IMR-90 (cell line): ENCODE results near the gene FGD3. TPM values are rescaled to one million over a fixed set of nuclear protein-coding genes. Genes with fewer than 3 reads are reported as not detected.
A peak's percentile ranks its signal among the peaks of the same experiment; 100 is the strongest.

Source experiments
- ATAC-seq: fragments of 200-7000 bp; cut with Tn5 transposase; 2 replicates; pipeline ENCODE4 v1.9.1; 2020; ENCODE audit warnings: low read depth, mild to moderate bottlenecking, moderate library complexity
- BruUV-seq: library from RNA; stranded (reverse); fragments of 400-500 nt; replicated peaks from 2 replicates; lab custom pipeline; 2021; lab: Mats Ljungman, UMichigan
- CTCF ChIA-PET: fragments of 300-600 bp; formaldehyde crosslinking; extraction: SDS; loops from one replicate; lab custom pipeline; 2021; ENCODE audit warnings: antibody characterized with exemption; lab: Yijun Ruan, JAX
- POLR2A ChIA-PET: fragments of 300-600 bp; sonication (Branson Sonifier 250); formaldehyde crosslinking; loops from one replicate; lab custom pipeline; 2022; ENCODE audit warnings: antibody characterized with exemption; ENCODE audit not compliant: unreplicated experiment; lab: Charles Lee
- DNase-seq: peaks from one replicate; pipeline ENCODE4 v3.0.0; 2013
- H2AFZ ChIP-seq: replicated peaks from 2 replicates; pipeline ENCODE3; 2013; ENCODE audit warnings: low read length, mild to moderate bottlenecking; ENCODE audit not compliant: poor library complexity
- H2AK5ac ChIP-seq: 2 replicates; pipeline ENCODE4 v1.6.1; 2013; ENCODE audit warnings: low read depth, low read length, inconsistent platforms
- H2AK9ac ChIP-seq: replicated peaks from 2 replicates; pipeline ENCODE3; 2013; ENCODE audit warnings: mild to moderate bottlenecking, low read depth, low read length, moderate library complexity; ENCODE audit not compliant: poor library complexity
- H2BK120ac ChIP-seq: 2 replicates; pipeline ENCODE4 v1.6.1; 2013; ENCODE audit warnings: low read depth, low read length, inconsistent platforms
- H2BK15ac ChIP-seq: 3 replicates; pipeline ENCODE4 v1.6.1; 2013; ENCODE audit warnings: low read depth, low read length, inconsistent platforms
- H2BK20ac ChIP-seq: 2 replicates; pipeline ENCODE4 v1.6.1; 2013; ENCODE audit warnings: low read depth, mild to moderate bottlenecking, inconsistent platforms, low read length, moderate library complexity
- H2BK5ac ChIP-seq: 2 replicates; pipeline ENCODE4 v1.6.1; 2013; ENCODE audit warnings: mild to moderate bottlenecking, low read depth, low read length, inconsistent platforms; ENCODE audit not compliant: poor library complexity, severe bottlenecking
- H3K14ac ChIP-seq: replicated peaks from 2 replicates; pipeline ENCODE4 v1.6.1; 2013; ENCODE audit warnings: low read depth, low read length, inconsistent platforms
- H3K18ac ChIP-seq: 2 replicates; pipeline ENCODE4 v1.6.1; 2013; ENCODE audit warnings: low read depth, low read length, control low read depth
- H3K23ac ChIP-seq: 2 replicates; pipeline ENCODE4 v1.6.1; 2013; ENCODE audit warnings: low read depth, low read length, inconsistent platforms
- H3K27ac ChIP-seq: 2 replicates; pipeline ENCODE4 v1.5.1; 2013; ENCODE audit warnings: mild to moderate bottlenecking, control low read depth, low read length; ENCODE audit not compliant: insufficient read depth
- H3K27me3 ChIP-seq: 2 replicates; pipeline ENCODE4 v1.6.1; 2013; ENCODE audit warnings: low read length; ENCODE audit not compliant: control insufficient read depth, insufficient read depth
- H3K36me3 ChIP-seq: 2 replicates; pipeline ENCODE4 v1.6.1; 2013; ENCODE audit warnings: low read length, mixed read lengths; ENCODE audit not compliant: control insufficient read depth, insufficient read depth
- H3K4ac ChIP-seq: 2 replicates; pipeline ENCODE4 v1.6.1; 2013; ENCODE audit warnings: low read depth, low read length, inconsistent platforms
- H3K4me1 ChIP-seq: 2 replicates; pipeline ENCODE4 v1.6.1; 2013; ENCODE audit warnings: low read length, mixed read lengths; ENCODE audit not compliant: control insufficient read depth, insufficient read depth
- H3K4me2 ChIP-seq: 2 replicates; pipeline ENCODE4 v1.6.1; 2013; ENCODE audit warnings: low read depth, mild to moderate bottlenecking, control low read depth, low read length, moderate library complexity
- H3K4me3 ChIP-seq: 2 replicates; pipeline ENCODE4 v1.5.1; 2013; ENCODE audit warnings: low read depth, mild to moderate bottlenecking, control low read depth, low read length, moderate library complexity; ENCODE audit not compliant: insufficient read depth
- H3K56ac ChIP-seq: 2 replicates; pipeline ENCODE4 v1.6.1; 2013; ENCODE audit warnings: low read length, inconsistent platforms; ENCODE audit not compliant: insufficient read depth; ENCODE audit errors: extremely low read depth
- H3K79me1 ChIP-seq, 2 experiments: 2 replicates each; pipeline ENCODE4 v1.6.1; 2013; ENCODE audit warnings: low read length in 2 of 2, inconsistent platforms in 1 of 2, low read depth in 1 of 2
- H3K9ac ChIP-seq: 2 replicates; pipeline ENCODE4 v1.6.1; 2013; ENCODE audit warnings: low read depth, low read length, control low read depth
- H3K9me1 ChIP-seq: 2 replicates; pipeline ENCODE4 v1.6.1; 2013; ENCODE audit warnings: low read length, inconsistent platforms; ENCODE audit not compliant: insufficient read depth
- H3K9me3 ChIP-seq: 2 replicates; pipeline ENCODE4 v1.6.1; 2013; ENCODE audit warnings: low read length; ENCODE audit not compliant: control insufficient read depth, insufficient read depth
- H4K20me1 ChIP-seq: 2 replicates; pipeline ENCODE4 v1.6.1; 2013; ENCODE audit warnings: low read length, inconsistent platforms; ENCODE audit not compliant: insufficient read depth
- H4K5ac ChIP-seq: 2 replicates; pipeline ENCODE4 v1.6.1; 2013; ENCODE audit warnings: mild to moderate bottlenecking, low read depth, low read length, control low read depth
- H4K8ac ChIP-seq, 2 experiments: 2 replicates each; pipeline ENCODE4 v1.6.1; 2013; ENCODE audit warnings: low read depth in 2 of 2, low read length in 2 of 2, control low read depth in 1 of 2, inconsistent platforms in 1 of 2
- H4K91ac ChIP-seq: 2 replicates; pipeline ENCODE4 v1.6.1; 2013; ENCODE audit warnings: low read depth, low read length, inconsistent platforms; ENCODE audit not compliant: insufficient read depth
- BHLHE40 ChIP-seq: fragments of 150-350 bp; IDR thresholded peaks from 2 replicates; pipeline ENCODE4 v1.6.1; 2016; ENCODE audit warnings: mild to moderate bottlenecking, low read depth, low read length
- MAZ ChIP-seq: IDR thresholded peaks from 2 replicates; pipeline ENCODE4 v1.6.1; 2012; ENCODE audit warnings: low read depth, mild to moderate bottlenecking, low read length, improper control_type of control experiment, moderate library complexity, borderline replicate concordance
- USF2 ChIP-seq: fragments of 150-350 bp; IDR thresholded peaks from 2 replicates; pipeline ENCODE4 v1.6.1; 2017; ENCODE audit warnings: mild to moderate bottlenecking, antibody characterized with exemption, low read length, low read depth
- WGBS, 2 experiments: methylation state at CpG; one replicate each; pipeline versions ENCODE4 v1.1.5 to v1.1.7; 2013; ENCODE audit warnings: missing lambda C conversion rate in 2 of 2; ENCODE audit not compliant: insufficient read length in 1 of 2; ENCODE audit errors: extremely low coverage in 2 of 2; 5-methylcytosine and 5-hydroxymethylcytosine counted together
- dilution Hi-C: fragments of 300-500 bp; cut with HindIII; formaldehyde crosslinking; loops from one replicate; pipeline ENCODE4 v1.14.3; 2018; ENCODE audit warnings: low sequenced_read_pairs; ENCODE audit not compliant: unreplicated experiment
- in situ Hi-C: fragments of 300-500 bp; cut with MboI; formaldehyde crosslinking; loops from 3 replicates; pipeline ENCODE4 v1.14.3; 2019; ENCODE audit warnings: low sequenced_read_pairs, inconsistent platforms, mixed read lengths
- intact Hi-C: fragments of 100-400 bp; cut with micrococcal nuclease; formaldehyde crosslinking; loops from 2 replicates; pipeline ENCODE4 v1.10.0; 2022
- polyA plus RNA-seq, 3 experiments: library from polyadenylated mRNA; depleted of rRNA; stranded (reverse); fragments of >200 nt; gene quantifications; 2 replicates each; pipeline ENCODE4 v1.2.3, GENCODE V29; 2012; ENCODE audit warnings: low replicate concordance in 1 of 3
- total RNA-seq: library from RNA; depleted of rRNA; stranded (reverse); fragments of >200 nt; gene quantifications from 2 replicates; pipeline ENCODE4 v1.2.3, GENCODE V29; 2012

The FGD3 gene
- total and polyA plus RNA-seq, 2 of the 4 experiments (the other 2 are of a cell fraction): not detected

- no peaks in the 10 kb centered on the region for H4K20me1 ChIP-seq
- peak; percentile 68 for DNase-seq
- ChIA-PET POLR2A (no interaction called here), CTCF (no interaction called here)
- dilution Hi-C loops (no loop called here), in situ Hi-C loops (no loop called here), intact Hi-C loops (no loop called here)
- H4K8ac ChIP-seq: no peak overlapping the region
- TF ChIP-seq MAZ (no peak), BHLHE40 (peak; percentile 36; the same call in 1 of the 2 replicates), USF2 (peak; percentile 87)
- no peaks in the 10 kb centered on the region for H3K36me3 ChIP-seq
- H2BK120ac ChIP-seq: no peak overlapping the region
- no peaks in the 10 kb centered on the region; the same call in 1 of the 2 replicates for H3K9me1 ChIP-seq
- peak overlapping the region; percentile 3; the same call in 1 of the 2 replicates for H3K4me2 ChIP-seq
- no peak overlapping the region for H2AFZ ChIP-seq
- H3K9ac ChIP-seq: no peak overlapping the region
- no peaks in the 10 kb centered on the region for H3K9me3 ChIP-seq
- H2AK9ac ChIP-seq: peak overlapping the region; percentile 22
- H3K18ac ChIP-seq: no peak overlapping the region
- peak; percentile 80 for ATAC-seq
- no peaks in the 10 kb centered on the region for H3K79me1 ChIP-seq
- no peak overlapping the region for H3K4me3 ChIP-seq
- no peak overlapping the region for H4K91ac ChIP-seq
- no peak overlapping the region for H2BK20ac ChIP-seq
- no peak overlapping the region for H2BK15ac ChIP-seq
- WGBS, 2 experiments: 4% methylated on average over 3 of the region's 5 CpGs; no CpG with 5 or more reads in 1 of the 2 experiments
- no peak overlapping the region for H3K4ac ChIP-seq
- no TSS peak for BruUV-seq
- H3K4me1 ChIP-seq: peaks cover 6% of the 10 kb centered on the region
- H3K23ac ChIP-seq: no peak overlapping the region
- peaks cover 2% of the 10 kb centered on the region; the same call in 1 of the 2 replicates for H3K27me3 ChIP-seq
- no peak overlapping the region for H2AK5ac ChIP-seq
- H2BK5ac ChIP-seq: no peak overlapping the region
- no peak overlapping the region for H4K5ac ChIP-seq
- no peak overlapping the region for H3K56ac ChIP-seq
- no peak overlapping the region for H3K27ac ChIP-seq
- no peak overlapping the region for H3K14ac ChIP-seq
Measured at GRCh38 chr9:93072383-93072795, 125.1 kb downstream of the FGD3 start.
